GM10847 (cell line): ENCODE data around the gene LRRK2.

Source experiments
- POLR2A ChIP-seq: IDR thresholded peaks from 2 replicates; pipeline ENCODE4 v1.6.1; 2011; ENCODE audit not compliant: insufficient read length; ENCODE audit errors: extremely low read depth

The LRRK2 gene

GRCh38 chr12:40325349-40325960 is 100.7 kb downstream of the LRRK2 start:
- TF ChIP-seq POLR2A: no peak

- no peak for TF ChIP-seq POLR2A
Observed at GRCh38 chr12:40327535-40327934, 102.7 kb downstream of the LRRK2 start.

- no peak for TF ChIP-seq POLR2A
Observed at GRCh38 chr12:40330180-40330579, 105.4 kb downstream of the LRRK2 start.

GRCh38 chr12:40331886-40332285 is 107.1 kb downstream of the LRRK2 start:
- TF ChIP-seq POLR2A: no peak

GRCh38 chr12:40335991-40336390 is 111.2 kb downstream of the LRRK2 start:
- TF ChIP-seq POLR2A: no peak

- no peak for TF ChIP-seq POLR2A
Observed at GRCh38 chr12:40336573-40337199, 111.9 kb downstream of the LRRK2 start.

- TF ChIP-seq POLR2A: no peak
Observed at GRCh38 chr12:40338071-40338470, 113.3 kb downstream of the LRRK2 start.

GRCh38 chr12:40338621-40339020 is 113.8 kb downstream of the LRRK2 start:
- TF ChIP-seq POLR2A: no peak

- no peak for TF ChIP-seq POLR2A
Observed at GRCh38 chr12:40342010-40342409, 117.2 kb downstream of the LRRK2 start.

GRCh38 chr12:40343124-40343523 is 118.3 kb downstream of the LRRK2 start:
- no peak for TF ChIP-seq POLR2A

- TF ChIP-seq POLR2A: no peak
Observed at GRCh38 chr12:40344312-40344711, 119.5 kb downstream of the LRRK2 start.

GRCh38 chr12:40351976-40352375 is 127.2 kb downstream of the LRRK2 start:
- no peak for TF ChIP-seq POLR2A

- TF ChIP-seq POLR2A: no peak
Observed at GRCh38 chr12:40375076-40375475, 150.3 kb downstream of the LRRK2 start.

- no peak for TF ChIP-seq POLR2A
Observed at GRCh38 chr12:40376533-40377267, 151.9 kb downstream of the LRRK2 start.

GRCh38 chr12:40378691-40379090 is 153.9 kb downstream of the LRRK2 start:
- no peak for TF ChIP-seq POLR2A

GRCh38 chr12:40382217-40382616 is 157.4 kb downstream of the LRRK2 start:
- no peak for TF ChIP-seq POLR2A
